ENCODE data around the gene MLLT1. TPM values are rescaled to one million over a fixed set of nuclear protein-coding genes. Genes with fewer than 3 reads are reported as not detected.

MLLT1 gene
- total RNA-seq, 2 donors from 2014 or later, result 16.3 to 23.7 TPM

DNA sequence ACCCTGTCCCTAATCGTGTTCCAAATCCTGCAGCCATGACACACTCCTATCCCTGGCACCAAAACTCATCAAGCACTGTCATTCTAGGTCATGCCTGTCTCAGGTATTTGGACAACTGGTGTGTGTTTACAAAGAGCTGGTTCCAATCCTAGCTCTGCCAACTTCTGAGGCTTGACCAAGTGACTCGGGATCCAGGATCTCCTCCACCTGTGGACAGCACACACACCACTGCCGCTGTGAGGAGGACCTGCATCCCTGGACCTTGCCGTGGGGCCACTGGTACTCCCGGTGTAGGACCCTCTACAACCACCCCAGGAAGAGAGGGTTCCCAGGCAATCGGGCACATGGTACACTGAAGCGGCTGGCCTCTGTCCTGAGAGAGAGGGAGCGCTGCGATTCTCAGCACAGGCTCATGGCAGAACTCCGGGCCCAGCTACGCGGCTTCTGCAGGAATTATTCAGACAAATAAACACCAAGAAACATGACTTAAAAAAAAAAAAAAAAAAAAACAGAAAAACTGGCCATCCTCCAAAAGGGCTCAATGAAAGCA is 20.4 kb downstream of the MLLT1 start:
- no peak overlapping the region for H3K27ac ChIP-seq
- no peak overlapping the region for H3K4me3 ChIP-seq
- ATAC-seq (no peak), DNase-seq (no peak)
- no peaks in the 10 kb centered on the region for H3K36me3 ChIP-seq (replicated peaks in 1 of 2; ENCODE audit: insufficient read depth in 1 of 2, low read depth in 2 of 2)
- no peak for TF ChIP-seq POLR2A (IDR thresholded peaks at IDR 0.05)
- TF ChIP-seq CTCF (IDR thresholded peaks at IDR 0.05), result no peak
- WGBS, 2 donors, result 49 to 58% methylated on average over 7 to 12 of the region's 12 CpGs
- H3K4me1 ChIP-seq, result peaks cover 6% of the 10 kb centered on the region
- H3K27me3 ChIP-seq, result no peaks in the 10 kb centered on the region
- no peaks in the 10 kb centered on the region for H3K9me3 ChIP-seq
- intact Hi-C loops (cut with DNase I), result no loop called here

- 92 to 93% methylated on average over 15 of the region's 15 CpGs for WGBS, 2 donors
- H3K36me3 ChIP-seq (replicated peaks in 1 of 2; ENCODE audit: insufficient read depth in 1 of 2, low read depth in 2 of 2), result no peaks in the 10 kb centered on the region
- DNase-seq (no peak), ATAC-seq (no peak)
- H3K27ac ChIP-seq, result no peak overlapping the region
- TF ChIP-seq POLR2A (IDR thresholded peaks at IDR 0.05), result no peak
- no peak for TF ChIP-seq CTCF (IDR thresholded peaks at IDR 0.05)
- H3K27me3 ChIP-seq, result no peaks in the 10 kb centered on the region
- H3K4me3 ChIP-seq, result no peak overlapping the region
- peaks cover 6% of the 10 kb centered on the region for H3K4me1 ChIP-seq
- H3K9me3 ChIP-seq, result no peaks in the 10 kb centered on the region
- intact Hi-C loops (cut with DNase I), result no loop called here
Measured at GRCh38 chr19:6258812-6259311, 20.9 kb downstream of the MLLT1 start.

- Histone ChIP-seq H3K4me3 (no peak overlapping the region), H3K27me3 (no peaks in the 10 kb centered on the region), H3K36me3 (replicated peaks in 1 of 2; ENCODE audit: insufficient read depth in 1 of 2, low read depth in 2 of 2) (no peaks in the 10 kb centered on the region), H3K9me3 (no peaks in the 10 kb centered on the region), H3K4me1 (peaks cover 2% of the 10 kb centered on the region), H3K27ac (no peak overlapping the region)
- WGBS, 2 donors, result 83 to 93% methylated on average over 10 to 14 of the region's 14 CpGs
- no peak for DNase-seq
- no peak for ATAC-seq
- no peak for TF ChIP-seq CTCF (IDR thresholded peaks at IDR 0.05)
- TF ChIP-seq POLR2A (IDR thresholded peaks at IDR 0.05), result no peak
- intact Hi-C loops (cut with DNase I), result no loop called here
Measured at GRCh38 chr19:6253954-6254733, 25.6 kb downstream of the MLLT1 start.

DNA sequence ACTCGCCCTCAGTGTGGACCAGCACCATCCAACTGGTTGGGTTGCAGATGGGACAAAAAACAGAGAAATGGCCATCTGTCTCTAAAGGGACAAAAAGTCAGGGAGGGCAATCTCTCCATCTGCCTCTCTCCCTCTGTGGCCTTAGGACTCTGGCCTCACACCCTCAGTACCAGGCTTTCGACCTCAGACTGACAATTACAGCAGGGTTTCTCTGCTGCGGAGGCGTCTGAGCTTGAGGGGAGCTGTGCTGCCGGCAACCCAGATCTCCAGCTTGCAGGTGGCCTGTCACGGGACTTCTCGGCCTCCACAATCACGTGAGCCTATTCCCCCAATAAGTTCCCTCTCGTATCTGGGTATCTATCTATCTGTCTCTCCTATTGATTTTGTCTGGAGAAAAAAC is 27.7 kb downstream of the MLLT1 start:
- H3K27me3 ChIP-seq, result no peaks in the 10 kb centered on the region
- intact Hi-C loops (cut with DNase I), result no loop called here
- no peaks in the 10 kb centered on the region for H3K9me3 ChIP-seq
- no peaks in the 10 kb centered on the region for H3K4me1 ChIP-seq
- no peak for DNase-seq
- no peak for ATAC-seq
- no peak for TF ChIP-seq POLR2A (IDR thresholded peaks at IDR 0.05)
- TF ChIP-seq CTCF (IDR thresholded peaks at IDR 0.05), result no peak
- no peaks in the 10 kb centered on the region for H3K36me3 ChIP-seq (replicated peaks in 1 of 2; ENCODE audit: insufficient read depth in 1 of 2, low read depth in 2 of 2)
- H3K4me3 ChIP-seq, result no peak overlapping the region
- no peak overlapping the region for H3K27ac ChIP-seq
- 88 to 90% methylated on average over 9 of the region's 9 CpGs for WGBS, 2 donors
